HCT116 (cell line): ENCODE results near the gene ABHD14A.

ENCODE experiments used
- EZH2phosphoT487 ChIP-seq: fragments of 200-600 bp; IDR thresholded peaks from 2 replicates; pipeline ENCODE4 v1.6.1; 2018; ENCODE audit warnings: antibody characterized with exemption, borderline replicate concordance
- POLR2A ChIP-seq: IDR thresholded peaks from 2 replicates; pipeline ENCODE4 v1.7.0; 2011; ENCODE audit warnings: borderline replicate concordance; ENCODE audit not compliant: insufficient read depth, insufficient read length; ENCODE audit errors: extremely low read depth
- POLR2AphosphoS5 ChIP-seq: IDR thresholded peaks from 2 replicates; pipeline ENCODE4 v1.6.1; 2011; ENCODE audit warnings: mild to moderate bottlenecking, low read depth, low read length, moderate library complexity
- RAD21 ChIP-seq: IDR thresholded peaks from 2 replicates; pipeline ENCODE4 v1.6.1; 2012; ENCODE audit warnings: low read depth, mild to moderate bottlenecking
- SIN3A ChIP-seq: IDR thresholded peaks from 2 replicates; pipeline ENCODE4 v1.6.1; 2012; ENCODE audit warnings: low read depth
- SP1 ChIP-seq: IDR thresholded peaks from 2 replicates; pipeline ENCODE4 v1.6.1; 2012; ENCODE audit warnings: low read depth
- SRF ChIP-seq: IDR thresholded peaks from 2 replicates; pipeline ENCODE4 v1.6.1; 2012; ENCODE audit warnings: low read depth
- YY1 ChIP-seq: IDR thresholded peaks from 2 replicates; pipeline ENCODE4 v1.6.1; 2011; ENCODE audit warnings: low read length, low read depth, moderate library complexity, mild to moderate bottlenecking; ENCODE audit not compliant: insufficient replicate concordance; ENCODE audit errors: extremely low read depth
- ZNF274 ChIP-seq: fragments of 200-500 bp; sonication (Bioruptor generic); IDR thresholded peaks from 2 replicates; pipeline ENCODE4 v1.6.1; 2014; ENCODE audit warnings: mild to moderate bottlenecking, low read depth, low read length, inconsistent platforms
- TF ChIP-seq, protein P1 (sequence below), 3 experiments: fragments of 200-600 bp in 1 of 3; sonication (generic) in 1 of 3; IDR thresholded peaks in 2 of 3; conservative IDR thresholded peaks in 1 of 3; 2 replicates each; pipeline ENCODE4 v1.5.1; 2012 to 2017; ENCODE audit warnings: low read depth in 2 of 3, low read length in 2 of 3, antibody characterized with exemption in 1 of 3, borderline replicate concordance in 1 of 3, control low read depth in 1 of 3, mild to moderate bottlenecking in 1 of 3, mixed read lengths in 1 of 3, mixed run types in 1 of 3, moderate library complexity in 1 of 3; ENCODE audit not compliant: insufficient read depth in 1 of 3
- TF ChIP-seq, protein P2 (sequence below): IDR thresholded peaks from 2 replicates; pipeline ENCODE4 v1.6.1; 2012; ENCODE audit warnings: low read depth
- TF ChIP-seq, protein P3 (sequence below): IDR thresholded peaks from 2 replicates; pipeline ENCODE4 v1.6.1; 2012
- TF ChIP-seq, protein P4 (sequence below): IDR thresholded peaks from 2 replicates; pipeline ENCODE4 v1.6.1; 2011; ENCODE audit warnings: mild to moderate bottlenecking, low read length, moderate library complexity; ENCODE audit not compliant: insufficient replicate concordance; ENCODE audit errors: extremely low read depth

DNA sequence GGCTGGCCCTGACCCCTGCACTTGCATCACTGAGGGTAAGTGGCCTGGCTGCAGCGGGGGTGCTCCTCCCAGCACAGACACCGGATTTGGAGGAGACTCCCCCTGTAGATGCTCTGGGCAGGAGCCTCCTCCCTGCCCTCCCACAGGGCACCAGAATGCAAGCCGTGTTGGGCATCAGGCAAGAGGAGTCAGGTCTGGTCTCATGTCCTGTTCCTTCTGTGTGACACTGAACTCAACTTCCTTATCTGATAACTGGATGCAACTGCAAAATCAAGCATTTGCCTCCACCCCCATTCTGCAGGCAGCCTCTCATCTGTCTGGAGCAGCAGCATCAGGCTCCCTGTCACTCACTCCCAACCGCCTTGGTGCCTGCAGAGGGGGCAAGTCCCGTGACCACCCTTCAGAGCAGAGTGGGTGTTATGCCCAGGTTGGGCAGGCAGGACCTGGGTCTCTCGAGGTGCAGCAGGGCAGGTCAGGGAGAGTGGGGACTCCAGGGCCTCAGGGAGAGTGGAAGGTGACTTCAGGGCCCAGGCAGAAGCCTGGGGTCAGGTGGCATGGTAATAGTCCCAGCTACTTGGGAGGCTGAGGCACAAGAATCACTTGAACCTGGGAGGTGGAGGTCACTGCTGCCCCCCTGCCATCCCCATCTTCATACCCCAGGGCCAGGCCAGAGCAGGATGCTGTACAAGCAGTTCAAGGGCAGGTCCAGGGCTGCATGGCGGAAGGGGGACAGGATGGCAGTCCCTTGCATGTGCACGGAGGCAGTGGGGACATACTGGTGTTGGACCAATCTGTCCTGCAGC is 31.4 kb downstream of the ABHD14A start:
- TF ChIP-seq, protein P1, sequence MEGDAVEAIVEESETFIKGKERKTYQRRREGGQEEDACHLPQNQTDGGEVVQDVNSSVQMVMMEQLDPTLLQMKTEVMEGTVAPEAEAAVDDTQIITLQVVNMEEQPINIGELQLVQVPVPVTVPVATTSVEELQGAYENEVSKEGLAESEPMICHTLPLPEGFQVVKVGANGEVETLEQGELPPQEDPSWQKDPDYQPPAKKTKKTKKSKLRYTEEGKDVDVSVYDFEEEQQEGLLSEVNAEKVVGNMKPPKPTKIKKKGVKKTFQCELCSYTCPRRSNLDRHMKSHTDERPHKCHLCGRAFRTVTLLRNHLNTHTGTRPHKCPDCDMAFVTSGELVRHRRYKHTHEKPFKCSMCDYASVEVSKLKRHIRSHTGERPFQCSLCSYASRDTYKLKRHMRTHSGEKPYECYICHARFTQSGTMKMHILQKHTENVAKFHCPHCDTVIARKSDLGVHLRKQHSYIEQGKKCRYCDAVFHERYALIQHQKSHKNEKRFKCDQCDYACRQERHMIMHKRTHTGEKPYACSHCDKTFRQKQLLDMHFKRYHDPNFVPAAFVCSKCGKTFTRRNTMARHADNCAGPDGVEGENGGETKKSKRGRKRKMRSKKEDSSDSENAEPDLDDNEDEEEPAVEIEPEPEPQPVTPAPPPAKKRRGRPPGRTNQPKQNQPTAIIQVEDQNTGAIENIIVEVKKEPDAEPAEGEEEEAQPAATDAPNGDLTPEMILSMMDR (IDR thresholded peaks at IDR 0.05 in 2 of 3, conservative IDR thresholded peaks at IDR 0.05 in 1 of 3; ENCODE audit: borderline replicate concordance in 1 of 3, insufficient read depth in 1 of 3, low read depth in 2 of 3, low read length in 2 of 3), result no peak
- TF ChIP-seq, protein P2, sequence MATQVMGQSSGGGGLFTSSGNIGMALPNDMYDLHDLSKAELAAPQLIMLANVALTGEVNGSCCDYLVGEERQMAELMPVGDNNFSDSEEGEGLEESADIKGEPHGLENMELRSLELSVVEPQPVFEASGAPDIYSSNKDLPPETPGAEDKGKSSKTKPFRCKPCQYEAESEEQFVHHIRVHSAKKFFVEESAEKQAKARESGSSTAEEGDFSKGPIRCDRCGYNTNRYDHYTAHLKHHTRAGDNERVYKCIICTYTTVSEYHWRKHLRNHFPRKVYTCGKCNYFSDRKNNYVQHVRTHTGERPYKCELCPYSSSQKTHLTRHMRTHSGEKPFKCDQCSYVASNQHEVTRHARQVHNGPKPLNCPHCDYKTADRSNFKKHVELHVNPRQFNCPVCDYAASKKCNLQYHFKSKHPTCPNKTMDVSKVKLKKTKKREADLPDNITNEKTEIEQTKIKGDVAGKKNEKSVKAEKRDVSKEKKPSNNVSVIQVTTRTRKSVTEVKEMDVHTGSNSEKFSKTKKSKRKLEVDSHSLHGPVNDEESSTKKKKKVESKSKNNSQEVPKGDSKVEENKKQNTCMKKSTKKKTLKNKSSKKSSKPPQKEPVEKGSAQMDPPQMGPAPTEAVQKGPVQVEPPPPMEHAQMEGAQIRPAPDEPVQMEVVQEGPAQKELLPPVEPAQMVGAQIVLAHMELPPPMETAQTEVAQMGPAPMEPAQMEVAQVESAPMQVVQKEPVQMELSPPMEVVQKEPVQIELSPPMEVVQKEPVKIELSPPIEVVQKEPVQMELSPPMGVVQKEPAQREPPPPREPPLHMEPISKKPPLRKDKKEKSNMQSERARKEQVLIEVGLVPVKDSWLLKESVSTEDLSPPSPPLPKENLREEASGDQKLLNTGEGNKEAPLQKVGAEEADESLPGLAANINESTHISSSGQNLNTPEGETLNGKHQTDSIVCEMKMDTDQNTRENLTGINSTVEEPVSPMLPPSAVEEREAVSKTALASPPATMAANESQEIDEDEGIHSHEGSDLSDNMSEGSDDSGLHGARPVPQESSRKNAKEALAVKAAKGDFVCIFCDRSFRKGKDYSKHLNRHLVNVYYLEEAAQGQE, result no peak
- TF ChIP-seq POLR2AphosphoS5 (no peak), SP1 (no peak), YY1 (no peak), POLR2A (no peak), SRF (no peak), EZH2phosphoT487 (no peak), SIN3A (no peak), ZNF274 (no peak), RAD21 (no peak)
- TF ChIP-seq, protein P3, sequence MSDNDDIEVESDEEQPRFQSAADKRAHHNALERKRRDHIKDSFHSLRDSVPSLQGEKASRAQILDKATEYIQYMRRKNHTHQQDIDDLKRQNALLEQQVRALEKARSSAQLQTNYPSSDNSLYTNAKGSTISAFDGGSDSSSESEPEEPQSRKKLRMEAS, result no peak
- TF ChIP-seq, protein P4, sequence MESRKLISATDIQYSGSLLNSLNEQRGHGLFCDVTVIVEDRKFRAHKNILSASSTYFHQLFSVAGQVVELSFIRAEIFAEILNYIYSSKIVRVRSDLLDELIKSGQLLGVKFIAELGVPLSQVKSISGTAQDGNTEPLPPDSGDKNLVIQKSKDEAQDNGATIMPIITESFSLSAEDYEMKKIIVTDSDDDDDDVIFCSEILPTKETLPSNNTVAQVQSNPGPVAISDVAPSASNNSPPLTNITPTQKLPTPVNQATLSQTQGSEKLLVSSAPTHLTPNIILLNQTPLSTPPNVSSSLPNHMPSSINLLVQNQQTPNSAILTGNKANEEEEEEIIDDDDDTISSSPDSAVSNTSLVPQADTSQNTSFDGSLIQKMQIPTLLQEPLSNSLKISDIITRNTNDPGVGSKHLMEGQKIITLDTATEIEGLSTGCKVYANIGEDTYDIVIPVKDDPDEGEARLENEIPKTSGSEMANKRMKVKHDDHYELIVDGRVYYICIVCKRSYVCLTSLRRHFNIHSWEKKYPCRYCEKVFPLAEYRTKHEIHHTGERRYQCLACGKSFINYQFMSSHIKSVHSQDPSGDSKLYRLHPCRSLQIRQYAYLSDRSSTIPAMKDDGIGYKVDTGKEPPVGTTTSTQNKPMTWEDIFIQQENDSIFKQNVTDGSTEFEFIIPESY, result no peak
